ENCODE data around the gene KCNMA1. TPM values are rescaled to one million over a fixed set of nuclear protein-coding genes. Genes with fewer than 3 reads are reported as not detected.

The KCNMA1 gene
- total and polyA plus RNA-seq, 10 of the 15 experiments (the other 5 are each of a cell fraction or from before 2014, with no cell fraction given) = 8.5 to 77.0 (median 21.3) TPM

- WGBS (ENCODE audit: insufficient coverage, insufficient replicate concordance, low lambda C conversion rate, missing lambda C conversion rate) = 40% methylated on average over 2 of the region's 2 CpGs
- no peak for FAIRE-seq
- SMC1A ChIA-PET (ENCODE audit: uncharacterized antibody, unreplicated experiment) = interaction anchor here (0.6 to 1.4 kb wide), 2 partner anchors 10 to 132 kb away, joined by 3 read pairs; no protein-coding TSS in a partner anchor
These were observed 614.2 kb downstream of the KCNMA1 start for GRCh38 chr10:77023396-77023795.

More at GRCh38 chr10:77023396-77023795, 614.2 kb downstream of the KCNMA1 start:
- Histone ChIP-seq H3K4me3 (no peak overlapping the region), H3K4me1 (ENCODE audit: control insufficient read depth, insufficient read depth, low read length) (no peaks in the 10 kb centered on the region), H3K79me2 (ENCODE audit: control insufficient read depth, insufficient read depth, low read length) (no peaks in the 10 kb centered on the region), H3K27ac (ENCODE audit: control insufficient read depth, insufficient read depth) (no peak overlapping the region), H3K4me2 (ENCODE audit: control insufficient read depth, insufficient read depth) (no peak overlapping the region), H2AFZ (ENCODE audit: control insufficient read depth, low read depth, low read length) (no peak overlapping the region), H4K20me1 (ENCODE audit: control insufficient read depth, insufficient read depth) (no peaks in the 10 kb centered on the region), H3K9me3 (replicated peaks; ENCODE audit: control insufficient read depth, insufficient read depth, low read length) (no peaks in the 10 kb centered on the region), H3K27me3 (replicated peaks in 1 of 2; ENCODE audit: control insufficient read depth in 2 of 2, insufficient read depth in 2 of 2, low read length in 1 of 2) (no peaks in the 10 kb centered on the region), H3K9ac (ENCODE audit: control insufficient read depth, insufficient read depth, low read length) (no peak overlapping the region), H3K36me3 (ENCODE audit: control insufficient read depth in 2 of 2, insufficient read depth in 2 of 2, low read length in 1 of 2) (no peaks in the 10 kb centered on the region)
- intact Hi-C loops (cut with micrococcal nuclease; ENCODE audit: unreplicated experiment) (no loop called here), in situ Hi-C loops (cut with MboI) (no loop called here)
- TF ChIP-seq FOXK2 (IDR thresholded peaks at IDR 0.05) (no peak), ZBED1 (IDR thresholded peaks at IDR 0.05; ENCODE audit: borderline replicate concordance) (no peak), SP1 (IDR thresholded peaks at IDR 0.05; ENCODE audit: low read depth, low read length) (no peak), ZSCAN29 (IDR thresholded peaks at IDR 0.05) (no peak), NFIC (IDR thresholded peaks at IDR 0.05; ENCODE audit: low read depth, low read length) (no peak), CEBPB (IDR thresholded peaks at IDR 0.05; ENCODE audit: borderline replicate concordance in 1 of 2, low read depth in 2 of 2, low read length in 2 of 2) (no peak), JUND (IDR thresholded peaks at IDR 0.05; ENCODE audit: low read depth, low read length) (no peak), STAT3 (IDR thresholded peaks at IDR 0.05; ENCODE audit: low read depth, low read length) (no peak), BCL3 (IDR thresholded peaks at IDR 0.05; ENCODE audit: borderline replicate concordance, insufficient read depth, low read depth, low read length, poor library complexity, severe bottlenecking) (no peak), NFYB (IDR thresholded peaks at IDR 0.05; ENCODE audit: insufficient read depth, low read depth, low read length) (no peak), ZNF217 (IDR thresholded peaks at IDR 0.05) (no peak), CEBPZ (IDR thresholded peaks at IDR 0.05; ENCODE audit: low read depth, low read length) (no peak), PML (IDR thresholded peaks at IDR 0.05; ENCODE audit: low read length) (no peak), YBX1 (IDR thresholded peaks at IDR 0.05) (no peak), EGR1 (IDR thresholded peaks at IDR 0.05; ENCODE audit: borderline replicate concordance in 1 of 2, low read depth in 2 of 2, low read length in 2 of 2) (no peak)
- TF ChIP-seq, protein P1, sequence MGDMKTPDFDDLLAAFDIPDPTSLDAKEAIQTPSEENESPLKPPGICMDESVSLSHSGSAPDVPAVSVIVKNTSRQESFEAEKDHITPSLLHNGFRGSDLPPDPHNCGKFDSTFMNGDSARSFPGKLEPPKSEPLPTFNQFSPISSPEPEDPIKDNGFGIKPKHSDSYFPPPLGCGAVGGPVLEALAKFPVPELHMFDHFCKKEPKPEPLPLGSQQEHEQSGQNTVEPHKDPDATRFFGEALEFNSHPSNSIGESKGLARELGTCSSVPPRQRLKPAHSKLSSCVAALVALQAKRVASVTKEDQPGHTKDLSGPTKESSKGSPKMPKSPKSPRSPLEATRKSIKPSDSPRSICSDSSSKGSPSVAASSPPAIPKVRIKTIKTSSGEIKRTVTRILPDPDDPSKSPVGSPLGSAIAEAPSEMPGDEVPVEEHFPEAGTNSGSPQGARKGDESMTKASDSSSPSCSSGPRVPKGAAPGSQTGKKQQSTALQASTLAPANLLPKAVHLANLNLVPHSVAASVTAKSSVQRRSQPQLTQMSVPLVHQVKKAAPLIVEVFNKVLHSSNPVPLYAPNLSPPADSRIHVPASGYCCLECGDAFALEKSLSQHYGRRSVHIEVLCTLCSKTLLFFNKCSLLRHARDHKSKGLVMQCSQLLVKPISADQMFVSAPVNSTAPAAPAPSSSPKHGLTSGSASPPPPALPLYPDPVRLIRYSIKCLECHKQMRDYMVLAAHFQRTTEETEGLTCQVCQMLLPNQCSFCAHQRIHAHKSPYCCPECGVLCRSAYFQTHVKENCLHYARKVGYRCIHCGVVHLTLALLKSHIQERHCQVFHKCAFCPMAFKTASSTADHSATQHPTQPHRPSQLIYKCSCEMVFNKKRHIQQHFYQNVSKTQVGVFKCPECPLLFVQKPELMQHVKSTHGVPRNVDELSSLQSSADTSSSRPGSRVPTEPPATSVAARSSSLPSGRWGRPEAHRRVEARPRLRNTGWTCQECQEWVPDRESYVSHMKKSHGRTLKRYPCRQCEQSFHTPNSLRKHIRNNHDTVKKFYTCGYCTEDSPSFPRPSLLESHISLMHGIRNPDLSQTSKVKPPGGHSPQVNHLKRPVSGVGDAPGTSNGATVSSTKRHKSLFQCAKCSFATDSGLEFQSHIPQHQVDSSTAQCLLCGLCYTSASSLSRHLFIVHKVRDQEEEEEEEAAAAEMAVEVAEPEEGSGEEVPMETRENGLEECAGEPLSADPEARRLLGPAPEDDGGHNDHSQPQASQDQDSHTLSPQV (IDR thresholded peaks at IDR 0.05) = no peak
- ATAC-seq = no peak
- DNase-seq (ENCODE audit: low read depth, low spot score) = no peak
- RAD21 ChIA-PET (ENCODE audit: unreplicated experiment) = no interaction called here
- no TSS peak for BruUV-seq (replicated peaks)
- CTCF ChIA-PET = no interaction called here
- POLR2A ChIA-PET = no interaction called here
